GM19438 (cell line): Measurements from ENCODE around the gene BSN.

ENCODE experiments used
- ATAC-seq: cut with Tn5 transposase; IDR thresholded peaks from one replicate; pipeline ENCODE4 v1.9.1; 2021; ENCODE audit warnings: low read depth; ENCODE audit not compliant: unreplicated experiment

The BSN gene

DNA sequence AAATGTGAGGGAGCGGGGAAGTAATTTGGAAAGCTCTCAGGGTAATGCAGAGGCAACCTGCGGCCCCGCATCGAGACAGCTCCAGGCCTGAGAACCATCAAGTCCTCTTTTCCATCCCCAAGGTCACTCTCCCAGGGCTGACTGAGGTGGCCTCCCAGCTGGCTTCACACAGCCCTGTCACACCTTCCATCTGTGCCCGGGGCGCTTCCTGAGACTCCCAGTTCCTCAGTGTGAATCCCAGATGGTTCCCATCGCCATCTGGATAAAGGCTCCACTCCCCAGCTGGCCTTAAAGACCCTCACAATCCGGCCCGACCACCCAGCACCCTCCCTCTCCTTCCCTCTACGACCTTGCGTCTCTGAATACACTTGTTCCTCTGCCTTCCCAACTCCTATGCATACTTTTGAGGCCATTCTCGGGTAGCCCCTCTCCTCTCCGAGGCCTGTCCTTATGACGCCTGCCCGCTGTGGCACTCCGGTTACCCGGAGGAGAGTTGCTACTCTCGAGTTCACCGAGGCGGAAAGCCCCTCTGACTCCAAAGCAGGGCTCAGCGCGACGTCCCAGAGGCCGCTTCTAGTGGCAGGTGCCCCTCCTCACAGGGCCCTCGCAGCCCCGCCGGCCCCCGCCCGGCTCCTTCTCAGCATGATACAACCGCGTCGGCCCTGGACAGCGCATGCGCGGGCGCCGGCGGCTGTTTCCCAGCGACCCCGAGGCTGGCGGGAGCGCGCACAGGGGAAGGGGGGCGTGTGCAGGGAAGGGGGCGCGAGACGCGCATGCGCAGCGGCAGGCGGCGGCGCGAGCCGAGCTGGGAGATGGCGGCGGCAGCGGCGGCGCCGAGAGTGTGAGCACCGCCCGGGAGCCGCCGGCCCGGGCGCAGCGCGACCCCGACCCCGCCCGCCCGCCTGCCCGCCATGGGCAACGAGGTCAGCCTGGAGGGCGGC is at the start of gene BSN:
TSS of gene BSN (plus strand) at position 786 of the 941 bp plus-strand sequence. CDS start at position 912, 126 bp downstream.
- ATAC-seq, result peak; percentile 82

- no peak for ATAC-seq
These were observed 47.4 kb upstream of the BSN start for GRCh38 chr3:49506906-49507305.

DNA sequence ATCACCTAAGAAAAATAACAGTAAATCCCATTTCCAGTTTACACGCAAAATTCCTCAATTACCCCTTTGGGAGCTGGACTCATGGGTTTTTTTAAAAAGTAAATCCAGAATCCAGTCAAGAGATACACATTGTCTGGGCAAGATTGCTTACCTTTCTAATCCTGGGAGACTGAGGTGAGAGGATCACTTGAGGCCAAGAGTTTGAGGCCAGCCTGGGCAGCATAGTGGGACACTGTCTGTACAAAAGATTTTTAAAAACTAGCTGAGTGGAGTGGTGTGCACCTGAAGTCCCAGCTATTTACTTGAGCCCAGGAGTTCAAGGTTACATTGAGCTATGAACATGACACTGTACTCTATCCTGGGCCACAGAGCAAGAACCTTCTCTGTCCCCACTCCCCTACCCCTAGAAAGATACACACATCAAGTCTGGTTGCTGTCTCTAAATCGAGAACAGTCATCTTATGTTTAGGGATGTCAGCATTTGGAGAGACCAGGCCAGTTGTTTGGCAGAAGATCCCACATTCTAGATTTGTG is 45.2 kb upstream of the BSN start:
- ATAC-seq, result no peak

DNA sequence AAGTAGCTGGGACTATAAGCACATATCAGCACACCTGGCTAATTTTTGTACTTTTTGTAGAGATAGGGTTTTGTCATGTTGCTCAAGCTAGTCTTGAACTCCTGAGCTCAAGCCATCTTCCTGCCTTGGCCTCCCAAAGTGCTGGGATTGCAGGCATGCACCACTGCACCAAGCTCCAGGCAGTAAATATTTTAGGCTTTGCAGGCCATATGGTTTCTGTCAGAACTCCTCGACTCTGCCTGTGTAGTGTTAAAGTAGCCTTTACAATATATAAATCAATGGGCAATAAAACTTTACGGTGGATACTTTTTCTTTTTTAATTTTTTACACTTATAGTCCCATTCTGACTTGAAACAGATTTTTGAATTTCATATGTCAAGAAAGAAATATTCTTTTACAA is 42.6 kb upstream of the BSN start:
- ATAC-seq, result no peak

GRCh38 chr3:49512781-49513355 is 41.4 kb upstream of the BSN start:
- no peak for ATAC-seq

- no peak for ATAC-seq
These were observed 40.7 kb upstream of the BSN start for GRCh38 chr3:49513494-49514124.

DNA sequence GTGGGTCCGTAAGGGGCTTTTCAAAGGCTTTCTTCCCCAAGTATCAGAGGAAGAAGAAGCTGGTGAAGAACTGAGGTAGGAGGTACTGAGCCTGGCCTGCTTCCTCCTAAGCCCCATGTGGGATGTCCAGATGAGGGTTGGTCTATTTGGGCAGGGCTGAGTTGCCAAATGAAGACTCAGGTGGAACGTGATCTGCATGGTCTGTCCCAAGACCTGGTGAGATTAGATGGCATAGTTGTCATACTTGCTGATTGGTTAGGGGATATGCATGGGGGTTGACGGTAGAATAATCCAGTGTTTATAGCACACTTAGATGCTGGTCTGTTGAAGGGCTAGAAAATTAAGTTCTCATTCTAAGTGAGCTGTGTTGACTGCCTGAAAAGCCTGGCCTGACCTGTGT is 36.3 kb upstream of the BSN start:
- ATAC-seq, result no peak

DNA sequence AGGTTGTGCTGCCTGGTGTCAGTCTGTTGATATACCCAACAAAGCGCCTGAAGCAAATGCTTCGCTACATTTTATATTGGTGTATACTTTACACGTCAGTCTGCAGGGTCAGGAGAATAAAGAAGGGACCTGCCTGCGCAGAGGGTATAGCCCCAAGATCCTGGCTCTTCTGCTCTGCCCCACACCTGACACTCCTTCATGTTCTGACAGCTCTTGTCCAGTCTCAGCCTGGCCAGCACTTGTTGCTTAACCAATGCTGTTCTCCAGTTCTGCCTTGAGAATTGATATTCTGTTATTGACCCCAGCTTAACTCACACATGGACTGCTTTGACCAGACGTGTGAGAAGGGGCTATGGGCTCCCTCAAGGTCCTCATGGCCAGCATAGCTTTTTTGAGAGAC is 35.8 kb upstream of the BSN start:
- ATAC-seq, result no peak

DNA sequence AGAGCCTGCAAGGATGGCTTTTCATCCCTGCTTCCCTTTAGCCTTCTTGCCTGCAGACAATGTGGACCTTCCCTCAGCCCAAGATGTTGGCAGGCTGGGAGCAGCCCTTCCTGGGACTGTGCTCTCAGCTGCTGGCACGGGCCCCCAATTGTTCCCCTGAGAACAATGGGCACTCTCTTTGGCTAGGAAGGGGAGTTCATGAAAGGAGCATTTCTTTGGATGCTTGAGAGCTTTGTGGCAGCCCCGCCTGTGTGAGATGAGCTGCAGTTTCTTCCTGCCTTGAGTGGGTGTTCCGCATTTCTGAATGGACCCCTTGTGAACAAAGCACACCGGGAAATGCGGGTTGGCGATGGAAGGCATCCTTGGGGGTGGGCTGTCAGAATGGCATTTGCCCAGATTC is 35.0 kb upstream of the BSN start:
- no peak for ATAC-seq

GRCh38 chr3:49519916-49520385 is 34.3 kb upstream of the BSN start:
- no peak for ATAC-seq

GRCh38 chr3:49523756-49524747 is 30.2 kb upstream of the BSN start:
- no peak for ATAC-seq

DNA sequence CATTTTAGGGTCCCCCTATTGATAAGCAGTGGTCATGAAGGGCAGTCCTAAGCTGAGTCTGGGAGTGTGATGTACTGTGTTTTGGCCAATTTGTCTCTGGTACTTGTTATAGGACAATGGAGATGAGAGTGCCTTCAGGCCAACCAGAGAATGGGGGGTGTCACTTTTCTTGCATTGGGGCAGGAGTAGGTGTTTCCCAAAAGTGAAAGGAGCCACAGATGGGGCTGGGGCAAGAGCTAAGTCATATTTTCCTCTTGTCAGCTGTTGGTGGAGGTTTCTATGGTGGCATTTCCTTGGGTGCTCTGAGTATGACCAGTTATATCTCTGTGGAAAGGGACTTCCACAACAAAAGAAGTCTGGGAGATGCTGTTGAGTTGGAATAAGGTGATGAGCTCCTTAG is 24.7 kb upstream of the BSN start:
- ATAC-seq, result no peak

DNA sequence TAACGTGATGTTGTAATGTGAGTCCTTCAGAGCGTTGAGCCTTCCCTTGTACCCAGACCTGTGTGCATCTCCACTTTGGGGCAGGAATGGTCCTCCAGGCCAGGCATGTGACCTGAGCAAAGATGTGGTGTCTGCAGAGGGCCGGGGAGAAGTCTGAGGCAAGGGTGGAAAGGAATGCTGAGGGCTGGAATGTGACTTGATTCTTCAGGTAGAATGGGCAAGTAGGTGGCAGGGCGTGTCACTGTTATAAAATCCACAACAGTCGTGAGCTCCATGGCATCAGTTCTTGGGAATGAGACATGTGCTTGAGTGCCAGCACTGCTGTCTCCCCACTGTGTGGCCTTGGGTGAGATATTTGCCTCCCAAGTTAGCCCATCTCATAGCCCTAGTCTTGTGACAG is 24.0 kb upstream of the BSN start:
- no peak for ATAC-seq

- no peak for ATAC-seq
These were observed 23.6 kb upstream of the BSN start for GRCh38 chr3:49530701-49531100.

DNA sequence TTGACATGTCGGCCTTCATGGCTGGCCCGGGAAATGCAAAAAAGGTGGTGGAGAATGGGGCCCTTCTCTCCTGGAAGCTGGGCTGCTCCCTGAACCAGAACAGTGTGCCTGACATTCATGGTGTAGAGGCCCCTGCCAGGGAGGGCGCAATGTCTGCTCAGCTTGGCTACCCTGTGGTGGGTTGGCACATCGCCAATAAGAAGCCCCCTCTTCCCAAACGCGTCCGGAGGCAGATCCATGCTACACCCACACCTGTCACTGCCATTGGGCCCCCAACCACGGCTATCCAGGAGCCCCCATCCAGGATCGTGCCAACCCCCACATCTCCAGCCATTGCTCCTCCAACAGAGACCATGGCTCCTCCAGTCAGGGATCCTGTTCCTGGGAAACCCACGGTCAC is 23.1 kb upstream of the BSN start:
- ATAC-seq, result no peak

DNA sequence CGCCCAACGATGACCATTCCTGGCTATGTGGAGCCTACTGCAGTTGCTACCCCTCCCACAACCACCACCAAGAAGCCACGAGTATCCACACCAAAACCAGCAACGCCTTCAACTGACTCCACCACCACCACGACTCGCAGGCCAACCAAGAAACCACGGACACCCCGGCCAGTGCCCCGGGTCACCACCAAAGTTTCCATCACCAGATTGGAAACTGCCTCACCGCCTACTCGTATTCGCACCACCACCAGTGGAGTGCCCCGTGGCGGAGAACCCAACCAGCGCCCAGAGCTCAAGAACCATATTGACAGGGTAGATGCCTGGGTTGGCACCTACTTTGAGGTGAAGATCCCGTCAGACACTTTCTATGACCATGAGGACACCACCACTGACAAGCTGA is 22.6 kb upstream of the BSN start:
- ATAC-seq, result no peak

GRCh38 chr3:49533031-49533430 is 21.2 kb upstream of the BSN start:
- ATAC-seq, result no peak

DNA sequence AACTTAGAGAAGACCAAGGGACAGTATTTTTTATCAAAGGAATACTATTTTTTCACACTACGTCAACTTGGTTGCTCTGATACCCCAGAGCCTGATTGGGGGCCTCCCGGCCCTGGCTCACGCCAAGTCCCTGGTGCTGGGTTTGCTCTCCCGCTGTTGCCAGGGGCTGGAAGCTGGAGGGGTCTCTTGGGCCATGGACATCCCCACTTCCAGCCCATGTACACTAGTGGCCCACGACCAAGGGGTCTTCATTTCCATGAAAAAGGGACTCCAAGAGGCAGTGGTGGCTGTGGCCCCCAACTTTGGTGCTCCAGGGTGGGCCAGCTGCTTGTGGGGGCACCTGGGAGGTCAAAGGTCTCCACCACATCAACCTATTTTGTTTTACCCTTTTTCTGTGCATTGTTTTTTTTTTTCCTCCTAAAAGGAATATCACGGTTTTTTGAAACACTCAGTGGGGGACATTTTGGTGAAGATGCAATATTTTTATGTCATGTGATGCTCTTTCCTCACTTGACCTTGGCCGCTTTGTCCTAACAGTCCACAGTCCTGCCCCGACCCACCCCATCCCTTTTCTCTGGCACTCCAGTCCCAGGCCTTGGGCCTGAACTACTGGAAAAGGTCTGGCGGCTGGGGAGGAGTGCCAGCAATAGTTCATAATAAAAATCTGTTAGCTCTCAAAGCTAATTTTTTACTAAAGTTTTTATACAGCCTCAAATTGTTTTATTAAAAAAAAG is 20.3 kb upstream of the BSN start:
- no peak for ATAC-seq
